ENCODE measurements around the gene KIF2A.

Gene KIF2A

GRCh38 chr5:62312674-62313073 is 6.7 kb downstream of the KIF2A start:
- H3K4me3 ChIP-seq (ENCODE audit: low read depth, low read length): no peak overlapping the region
- no peak for DNase-seq (ENCODE audit: low read depth)
- TF ChIP-seq, protein P1, sequence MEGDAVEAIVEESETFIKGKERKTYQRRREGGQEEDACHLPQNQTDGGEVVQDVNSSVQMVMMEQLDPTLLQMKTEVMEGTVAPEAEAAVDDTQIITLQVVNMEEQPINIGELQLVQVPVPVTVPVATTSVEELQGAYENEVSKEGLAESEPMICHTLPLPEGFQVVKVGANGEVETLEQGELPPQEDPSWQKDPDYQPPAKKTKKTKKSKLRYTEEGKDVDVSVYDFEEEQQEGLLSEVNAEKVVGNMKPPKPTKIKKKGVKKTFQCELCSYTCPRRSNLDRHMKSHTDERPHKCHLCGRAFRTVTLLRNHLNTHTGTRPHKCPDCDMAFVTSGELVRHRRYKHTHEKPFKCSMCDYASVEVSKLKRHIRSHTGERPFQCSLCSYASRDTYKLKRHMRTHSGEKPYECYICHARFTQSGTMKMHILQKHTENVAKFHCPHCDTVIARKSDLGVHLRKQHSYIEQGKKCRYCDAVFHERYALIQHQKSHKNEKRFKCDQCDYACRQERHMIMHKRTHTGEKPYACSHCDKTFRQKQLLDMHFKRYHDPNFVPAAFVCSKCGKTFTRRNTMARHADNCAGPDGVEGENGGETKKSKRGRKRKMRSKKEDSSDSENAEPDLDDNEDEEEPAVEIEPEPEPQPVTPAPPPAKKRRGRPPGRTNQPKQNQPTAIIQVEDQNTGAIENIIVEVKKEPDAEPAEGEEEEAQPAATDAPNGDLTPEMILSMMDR (IDR thresholded peaks at IDR 0.05; ENCODE audit: low read depth, low read length, missing control alignments): no peak

DNA sequence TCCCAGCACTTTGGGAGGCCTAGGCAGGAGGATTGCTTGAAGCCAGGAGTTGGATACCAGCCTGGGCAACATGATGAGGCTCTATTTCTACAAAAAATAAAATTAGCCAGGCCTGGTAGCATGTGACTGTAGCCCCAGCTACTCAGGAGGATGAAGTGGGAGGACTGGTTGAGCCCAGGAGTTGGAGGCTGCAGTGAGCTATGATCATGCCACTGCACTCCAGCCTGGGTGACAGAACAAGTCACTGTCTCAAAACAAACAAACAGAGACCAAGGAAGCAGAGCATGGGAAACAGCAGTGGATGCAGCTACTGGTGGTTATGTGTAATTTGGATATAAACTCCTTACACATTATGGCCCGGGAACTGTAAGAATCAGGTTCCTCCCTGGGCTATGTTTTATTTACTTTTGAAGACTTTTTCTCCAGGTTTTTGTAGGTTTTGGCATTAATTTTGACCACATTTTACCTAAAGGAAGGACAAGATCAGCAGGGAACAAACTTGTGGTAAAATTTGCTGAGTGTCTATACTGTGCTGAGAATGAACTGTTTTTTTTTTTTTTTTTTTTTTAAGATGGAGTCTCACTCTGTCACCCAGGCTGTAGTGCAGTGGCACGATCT is 8.3 kb downstream of the KIF2A start:
- H3K4me3 ChIP-seq (ENCODE audit: low read depth, low read length): no peak overlapping the region
- DNase-seq (ENCODE audit: low read depth): no peak
- TF ChIP-seq, protein P1 (IDR thresholded peaks at IDR 0.05; ENCODE audit: low read depth, low read length, missing control alignments): no peak

DNA sequence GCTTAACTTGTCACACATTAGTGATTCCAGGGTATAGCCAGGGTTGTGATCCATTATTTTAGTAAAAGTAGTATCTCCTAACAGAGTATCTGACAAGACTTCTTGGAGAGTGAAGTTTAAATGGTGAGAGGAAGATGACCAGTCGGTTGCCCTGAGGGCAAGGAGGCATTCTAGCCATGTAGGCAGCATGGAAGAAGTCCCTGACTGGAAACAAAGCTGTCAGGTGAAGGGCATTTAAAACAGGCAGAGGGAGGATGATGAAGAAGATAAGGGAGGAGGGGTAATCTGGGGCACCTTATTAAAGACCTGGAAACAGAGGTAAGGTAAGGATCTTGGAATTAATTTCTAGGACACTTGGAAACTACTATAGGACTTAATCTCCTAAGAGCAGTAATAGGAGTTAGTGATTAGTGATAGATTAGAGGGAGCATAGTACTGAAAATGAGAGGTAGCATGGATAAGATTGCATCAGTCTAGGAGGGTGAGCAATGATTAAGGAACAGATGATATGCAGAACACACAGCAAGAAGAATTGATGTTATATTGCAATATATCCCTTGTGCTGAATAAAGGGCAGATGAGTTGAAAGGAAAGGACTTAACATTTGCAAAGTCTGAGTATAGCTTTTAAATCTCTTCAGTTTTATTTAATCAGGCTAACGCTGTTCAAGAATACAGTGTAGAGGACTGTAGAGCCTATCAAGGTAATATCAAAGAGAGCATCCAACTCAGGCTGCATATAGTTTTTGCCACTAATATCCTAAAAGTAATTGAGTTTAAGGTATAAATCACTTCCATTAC is 9.6 kb downstream of the KIF2A start:
- no peak for DNase-seq (ENCODE audit: low read depth)
- H3K4me3 ChIP-seq (ENCODE audit: low read depth, low read length): no peak overlapping the region
- TF ChIP-seq, protein P1 (IDR thresholded peaks at IDR 0.05; ENCODE audit: low read depth, low read length, missing control alignments): no peak

DNA sequence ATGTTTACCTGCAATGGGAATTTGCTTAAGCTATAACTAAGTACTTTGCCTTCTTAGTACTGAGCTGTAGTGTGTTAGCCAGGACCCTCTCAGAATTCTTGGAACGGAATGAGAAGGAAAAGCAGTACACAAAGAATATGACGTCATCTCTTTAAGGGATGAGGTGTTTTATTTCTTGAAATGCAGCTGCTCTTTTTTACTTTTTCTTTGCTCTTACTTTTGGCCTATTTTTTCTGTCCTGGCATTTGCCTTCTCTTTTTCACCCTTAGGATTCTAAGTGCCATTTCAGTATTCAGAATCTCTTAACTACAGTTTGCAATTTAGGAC is 10.1 kb downstream of the KIF2A start:
- TF ChIP-seq, protein P1 (IDR thresholded peaks at IDR 0.05; ENCODE audit: low read depth, low read length, missing control alignments): no peak
- no peak overlapping the region for H3K4me3 ChIP-seq (ENCODE audit: low read depth, low read length)
- DNase-seq (ENCODE audit: low read depth): no peak

DNA sequence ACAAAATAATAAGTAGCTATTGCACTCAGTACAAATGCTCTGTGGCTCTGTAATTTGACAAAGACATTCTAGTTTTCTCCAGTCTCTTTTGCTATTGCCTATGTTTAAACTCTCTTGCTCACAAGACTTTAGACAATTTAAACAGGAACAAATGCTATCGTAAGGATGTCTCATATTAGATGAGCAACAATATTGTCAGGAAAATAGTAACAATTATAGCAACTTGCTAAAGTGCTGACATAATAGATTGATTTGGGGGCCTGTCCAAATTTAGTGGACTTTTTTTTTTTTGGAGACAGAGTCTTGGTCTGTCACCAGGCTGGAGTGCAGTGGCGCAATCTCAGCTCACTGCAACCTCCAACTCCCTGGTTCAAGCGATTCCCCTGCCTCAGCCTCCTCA is 11.8 kb downstream of the KIF2A start:
- no peak overlapping the region for H3K4me3 ChIP-seq (ENCODE audit: low read depth, low read length)
- DNase-seq (ENCODE audit: low read depth): no peak
- TF ChIP-seq, protein P1 (IDR thresholded peaks at IDR 0.05; ENCODE audit: low read depth, low read length, missing control alignments): no peak

DNA sequence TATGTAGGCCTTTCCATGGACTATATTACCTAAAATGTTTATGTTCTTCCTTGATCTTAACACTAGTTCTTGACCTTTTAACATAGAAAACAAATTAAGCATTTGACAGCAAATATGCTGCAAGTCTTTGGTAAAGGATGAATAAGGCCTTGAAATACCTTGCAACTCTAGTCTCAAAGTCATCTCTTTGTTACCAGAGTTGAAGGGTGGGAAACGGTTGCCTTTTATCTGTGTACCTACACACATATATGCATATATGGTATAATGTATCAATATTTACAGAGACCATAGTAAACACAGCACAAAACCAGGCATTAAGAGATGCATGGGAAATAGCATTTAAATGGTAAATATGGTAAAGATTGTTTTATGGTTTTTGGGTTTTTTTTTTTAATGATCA is 16.5 kb downstream of the KIF2A start:
- no peak for DNase-seq (ENCODE audit: low read depth)
- no peak overlapping the region for H3K4me3 ChIP-seq (ENCODE audit: low read depth, low read length)
- TF ChIP-seq, protein P1 (IDR thresholded peaks at IDR 0.05; ENCODE audit: low read depth, low read length, missing control alignments): no peak

- TF ChIP-seq, protein P1 (IDR thresholded peaks at IDR 0.05; ENCODE audit: low read depth, low read length, missing control alignments): no peak
- DNase-seq (ENCODE audit: low read depth): no peak
- H3K4me3 ChIP-seq (ENCODE audit: low read depth, low read length): no peak overlapping the region
Observed at GRCh38 chr5:62326302-62326701, 20.3 kb downstream of the KIF2A start.
